HG03342 (cell line): ENCODE results near the gene PQBP1.
A peak's percentile ranks its signal among the peaks of the same experiment; 100 is the strongest.

ENCODE experiments used
- ATAC-seq: cut with Tn5 transposase; IDR thresholded peaks from one replicate; pipeline ENCODE4 v1.9.1; 2021; ENCODE audit warnings: mild to moderate bottlenecking, moderate library complexity; ENCODE audit not compliant: unreplicated experiment

Gene PQBP1

GRCh38 chrX:48901069-48901468, 3.3 kb downstream of the PQBP1 start:
- ATAC-seq, result no peak

GRCh38 chrX:48902135-48902534, 4.4 kb downstream of the PQBP1 start:
- no peak for ATAC-seq

GRCh38 chrX:48902776-48903175, 5.0 kb downstream of the PQBP1 start:
- no peak for ATAC-seq

DNA sequence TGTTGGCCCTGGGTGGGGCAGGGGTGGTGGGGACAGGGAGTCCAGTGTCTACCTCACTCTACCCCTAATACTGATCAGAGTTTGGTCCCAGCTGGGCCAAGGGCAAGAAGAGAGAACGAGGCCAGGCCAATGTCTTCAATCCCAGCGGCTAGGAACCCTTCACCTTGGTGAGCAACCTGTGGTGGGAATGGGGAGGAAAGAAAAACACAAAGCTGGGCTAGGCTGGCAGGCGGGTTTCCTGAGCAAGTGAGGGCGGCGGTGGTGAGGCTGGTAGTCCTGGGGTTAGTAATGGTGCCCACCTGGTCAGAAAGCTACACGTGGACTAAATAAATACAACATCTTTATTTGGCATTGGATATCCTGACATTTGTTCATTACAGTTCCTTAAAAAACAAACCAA, 5.6 kb downstream of the PQBP1 start:
- no peak for ATAC-seq

- no peak for ATAC-seq
Measured at GRCh38 chrX:48904180-48904579, 6.5 kb downstream of the PQBP1 start.

DNA sequence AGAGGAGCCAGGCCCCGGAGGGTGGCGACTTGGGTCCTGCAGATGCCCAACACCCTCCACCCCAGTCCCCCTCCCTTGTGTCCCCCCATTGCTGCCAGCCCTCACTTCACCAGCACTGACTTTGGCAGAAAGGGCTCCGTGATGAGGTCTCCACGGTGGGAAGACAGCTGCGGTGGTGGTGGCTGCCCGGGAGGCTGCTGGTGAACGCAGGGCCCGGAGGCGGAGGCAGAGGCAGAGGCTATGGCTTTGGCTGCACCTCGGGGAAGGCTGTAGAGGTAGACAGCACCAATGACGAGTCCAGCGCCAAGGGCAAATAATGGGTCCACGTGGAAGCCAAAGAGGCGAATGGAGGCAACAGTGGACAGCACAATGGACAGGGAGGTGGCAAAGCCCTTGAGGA, 6.9 kb downstream of the PQBP1 start:
- no peak for ATAC-seq

DNA sequence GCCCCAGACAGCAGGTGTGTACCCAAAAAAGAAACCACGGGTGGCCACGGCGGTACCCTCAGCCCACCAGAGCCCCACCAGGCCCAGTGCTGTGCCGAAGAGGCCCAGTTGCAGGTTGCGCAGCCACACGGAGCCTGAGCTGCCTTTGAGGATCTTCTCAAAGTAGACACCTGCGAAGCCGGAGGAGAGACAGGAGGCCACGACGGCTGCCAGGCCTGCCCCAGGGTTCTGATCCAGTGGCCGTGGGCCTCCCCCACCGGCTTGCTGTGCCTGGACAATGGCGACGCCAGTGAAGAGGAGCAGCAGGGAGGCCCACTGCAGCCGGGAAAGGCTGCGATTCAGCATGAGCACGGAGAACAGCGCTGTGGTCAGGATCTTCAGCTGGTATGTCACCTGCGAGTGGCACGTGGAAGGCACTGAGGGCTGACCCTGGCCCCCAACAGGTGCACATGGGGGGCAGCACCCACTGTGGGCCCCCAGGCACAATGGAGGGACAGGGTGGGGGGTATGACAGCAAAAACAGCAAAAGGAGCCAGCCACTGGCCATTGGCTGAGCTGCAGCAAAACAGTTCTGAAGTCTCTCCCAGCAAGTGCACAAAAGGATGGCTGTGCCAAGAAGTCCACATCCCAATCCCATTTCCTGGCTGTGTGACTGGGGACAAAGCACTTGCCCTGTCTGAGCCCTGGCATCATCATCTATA, 7.5 kb downstream of the PQBP1 start:
- ATAC-seq, result no peak

- no peak for ATAC-seq
Measured at GRCh38 chrX:48908600-48908999, 10.9 kb downstream of the PQBP1 start.

- no peak for ATAC-seq
Measured at GRCh38 chrX:48909703-48910294, 12.1 kb downstream of the PQBP1 start.

GRCh38 chrX:48910926-48911411, 13.2 kb downstream of the PQBP1 start:
- no peak for ATAC-seq

- peak; percentile 63 for ATAC-seq
Measured at GRCh38 chrX:48911412-48912182, 13.9 kb downstream of the PQBP1 start, which contains the start of gene SLC35A2. TSS of gene SLC35A2 (minus strand) at chrX:48911646. CDS start at chrX:48911636, 10 bp downstream.

- ATAC-seq, result no peak
Measured at GRCh38 chrX:48913605-48914366, 16.1 kb downstream of the PQBP1 start.

- ATAC-seq, result no peak
Measured at GRCh38 chrX:48914593-48915493, 17.1 kb downstream of the PQBP1 start.

- peak; percentile 41 for ATAC-seq
Measured at GRCh38 chrX:48917139-48918001, 19.6 kb downstream of the PQBP1 start.

- ATAC-seq, result no peak
Measured at GRCh38 chrX:48918301-48918642, 20.5 kb downstream of the PQBP1 start.

DNA sequence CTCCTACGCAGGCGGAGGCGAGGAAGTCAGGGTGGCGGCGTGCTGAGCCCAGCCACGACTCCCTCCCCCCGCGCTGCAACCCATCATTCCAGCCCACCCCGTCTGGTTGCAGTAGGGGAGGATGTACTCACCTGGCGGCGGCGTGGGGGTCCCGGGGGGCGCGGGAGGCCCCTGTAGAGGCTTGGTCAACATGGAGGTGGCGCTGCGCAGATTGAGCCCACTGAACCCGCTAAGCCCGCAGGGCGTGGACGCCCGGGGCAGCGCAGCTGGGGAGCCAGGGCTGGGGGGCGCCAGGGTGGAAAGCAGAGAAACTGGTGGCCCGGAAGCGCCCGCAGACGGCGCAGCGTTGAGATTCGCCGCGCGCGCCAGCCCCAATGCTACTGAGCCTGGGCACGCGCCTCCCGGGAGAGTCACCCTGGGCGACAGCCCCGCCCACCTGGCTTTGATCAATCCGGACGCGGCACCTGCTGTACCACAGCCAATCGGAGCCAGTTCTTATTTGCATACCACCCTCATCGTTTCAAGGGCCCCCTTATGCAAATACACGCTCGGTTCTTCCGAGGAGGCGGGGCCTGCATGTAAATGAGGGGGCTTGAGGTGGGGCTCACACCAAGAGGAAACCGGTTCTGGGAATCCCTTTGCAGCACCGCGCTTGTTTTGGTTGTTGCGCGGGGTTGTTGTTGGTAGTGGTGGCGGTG, 21.1 kb downstream of the PQBP1 start, which contains the start of gene PIM2:
Gene PIM2 (minus strand): TSS at position 382 of the 698 bp plus-strand sequence. CDS start 190 bp downstream, at position 192.
- ATAC-seq, result peak; percentile 69

DNA sequence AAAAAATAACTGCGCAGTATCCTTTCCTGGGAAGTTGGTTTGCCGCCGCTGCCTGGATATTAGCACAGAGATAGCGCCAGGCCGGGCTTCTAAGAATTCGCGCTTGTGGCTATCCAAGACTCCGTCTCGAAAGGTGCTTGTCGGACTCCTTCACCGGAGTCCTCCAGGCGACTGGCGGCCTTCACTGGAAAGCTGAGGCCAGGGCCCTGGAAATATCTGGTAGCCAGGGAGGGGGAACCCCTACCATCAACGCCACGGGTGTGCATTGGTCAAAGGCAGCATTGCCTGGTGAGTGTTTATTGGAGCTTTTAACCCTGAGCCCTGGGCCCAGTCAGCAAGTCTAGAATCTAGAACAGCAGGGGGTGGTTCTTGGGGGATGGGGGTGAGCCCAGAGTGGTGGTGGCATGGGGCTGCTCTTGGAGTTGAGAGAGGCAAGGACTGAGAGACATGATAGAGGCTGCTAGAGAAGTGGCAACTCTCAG, 21.7 kb downstream of the PQBP1 start:
- ATAC-seq, result no peak
